ENCODE results near the gene TMEM233. TPM values are rescaled to one million over a fixed set of nuclear protein-coding genes. Genes with fewer than 3 reads are reported as not detected.
A peak's percentile ranks its signal among the peaks of the same experiment; 100 is the strongest.

TMEM233 gene
- 0.06 TPM for polyA plus RNA-seq (2013, experiment 1 of 2)
- 0.06 TPM for polyA plus RNA-seq (2013, experiment 2 of 2)

DNA sequence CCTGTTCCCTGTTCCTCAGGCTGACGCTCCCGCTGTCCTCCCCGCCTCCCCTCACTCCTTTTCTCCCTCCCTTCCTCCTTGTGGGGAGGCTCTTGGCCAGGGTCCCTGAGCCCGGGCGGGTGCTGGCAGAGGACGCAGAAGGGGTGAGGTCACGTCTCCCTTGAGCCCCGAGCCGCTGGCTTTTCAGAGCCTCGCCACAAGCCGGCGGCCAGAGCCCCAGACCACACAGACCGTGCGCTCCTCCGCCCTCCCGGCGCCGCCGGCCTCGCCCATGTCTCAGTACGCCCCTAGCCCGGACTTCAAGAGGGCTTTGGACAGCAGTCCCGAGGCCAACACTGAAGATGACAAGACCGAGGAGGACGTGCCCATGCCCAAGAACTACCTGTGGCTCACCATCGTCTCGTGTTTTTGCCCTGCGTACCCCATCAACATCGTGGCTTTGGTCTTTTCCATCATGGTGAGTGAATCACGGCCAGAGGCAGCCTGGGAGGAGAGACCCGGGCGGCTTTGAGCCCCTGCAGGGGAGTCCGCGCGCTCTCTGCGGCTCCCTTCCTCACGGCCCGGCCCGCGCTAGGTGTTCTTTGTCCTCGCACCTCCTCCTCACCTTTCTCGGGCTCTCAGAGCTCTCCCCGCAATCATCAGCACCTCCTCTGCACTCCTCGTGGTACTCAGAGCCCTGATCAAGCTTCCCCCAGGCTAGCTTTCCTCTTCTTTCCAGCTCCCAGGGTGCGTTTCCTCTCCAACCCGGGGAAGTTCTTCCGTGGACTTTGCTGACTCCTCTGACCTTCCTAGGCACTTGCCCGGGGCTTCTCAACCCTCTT lies at the start of gene TMEM233:
Gene TMEM233 (plus strand): TSS at position 197 of the 821 bp plus-strand sequence. CDS start 75 bp downstream, at position 272.
- H3K56ac ChIP-seq (ENCODE audit: low read length) = peak within 1 kb of the TSS; percentile 72
- H3K4me3 ChIP-seq (ENCODE audit: low read length) = peak within 1 kb of the TSS; percentile 30
- no peak within 1 kb of the TSS for H3K18ac ChIP-seq (ENCODE audit: low read length)
- no peak within 1 kb of the TSS for H2BK15ac ChIP-seq (replicated peaks; ENCODE audit: low read depth)
- H3K79me2 ChIP-seq (ENCODE audit: control insufficient read depth, insufficient read depth, low read length) = no peaks in the 10 kb centered on the region
- H3K4ac ChIP-seq (ENCODE audit: low read depth, low read length) = no peak within 1 kb of the TSS
- H3K4me2 ChIP-seq (ENCODE audit: low read length) = peak within 1 kb of the TSS; percentile 87
- peaks cover 2% of the 10 kb centered on the region for H3K4me1 ChIP-seq (ENCODE audit: control insufficient read depth, low read depth, low read length)
- no peak within 1 kb of the TSS for H4K8ac ChIP-seq (ENCODE audit: low read depth, low read length)
- H3K79me1 ChIP-seq (ENCODE audit: low read length) = no peaks in the 10 kb centered on the region
- WGBS (ENCODE audit: extremely low coverage, insufficient coverage, low lambda C conversion rate) = no CpG with 5 or more reads among the region's 48 CpGs
- peak; percentile 41 for DNase-seq
- no peak within 1 kb of the TSS for H3K27ac ChIP-seq (ENCODE audit: low read depth, low read length)
- no peak within 1 kb of the TSS for H2BK120ac ChIP-seq (ENCODE audit: low read depth, low read length)
- H2BK5ac ChIP-seq (ENCODE audit: low read length) = no peak within 1 kb of the TSS
- H3K27me3 ChIP-seq (ENCODE audit: insufficient read depth, low read length, poor library complexity) = peaks cover 27% of the 10 kb centered on the region
- peak within 1 kb of the TSS; percentile 34 for H3K23ac ChIP-seq (ENCODE audit: low read length)
- H3K9ac ChIP-seq (ENCODE audit: low read length) = peak within 1 kb of the TSS; percentile 35
- H4K5ac ChIP-seq (ENCODE audit: low read length) = no peak within 1 kb of the TSS
- H3K36me3 ChIP-seq (ENCODE audit: control insufficient read depth, insufficient read depth, low read length) = no peaks in the 10 kb centered on the region
- no peak within 1 kb of the TSS for H2AK5ac ChIP-seq (ENCODE audit: low read length)

DNA sequence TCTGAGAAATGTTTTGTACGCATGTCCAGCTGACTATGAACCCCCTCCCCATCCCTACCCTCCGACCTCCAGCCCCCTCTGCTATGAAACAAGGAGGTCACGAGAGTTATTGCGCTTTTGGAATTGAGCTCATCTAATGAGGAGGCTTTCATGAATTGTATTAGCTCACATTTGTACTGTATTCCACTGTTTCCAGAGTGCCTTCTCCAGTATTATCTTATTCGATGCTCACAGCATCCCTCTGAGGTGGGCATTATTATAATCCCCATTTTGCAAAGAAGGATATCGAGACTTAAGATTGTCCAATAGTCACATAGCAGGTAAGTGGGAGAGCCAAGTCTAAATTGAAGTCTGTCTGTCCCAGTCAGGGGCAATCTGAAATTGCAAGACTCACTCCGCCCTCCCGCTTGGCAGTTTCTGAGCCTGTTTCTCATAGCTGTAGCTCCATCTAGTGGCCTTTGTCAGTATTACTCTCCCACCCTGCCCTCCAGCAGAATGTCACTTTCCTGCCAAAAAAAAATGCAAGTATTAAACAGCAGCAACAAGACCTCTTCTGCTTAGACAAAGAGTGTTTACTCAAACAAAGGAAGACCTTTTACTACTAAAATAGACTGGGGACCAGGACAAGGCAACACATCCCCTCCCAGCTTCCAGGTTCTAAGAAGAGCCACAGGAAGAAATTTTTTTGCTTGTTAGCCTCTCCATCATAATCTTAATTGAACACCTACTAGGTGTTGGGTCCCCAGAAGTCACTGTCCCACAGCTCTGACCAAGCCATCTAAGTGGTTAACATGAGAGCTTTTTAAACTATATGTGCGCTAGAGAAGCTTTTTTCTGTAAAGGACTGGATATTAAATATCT lies 48.6 kb upstream of the TMEM233 start:
- Histone ChIP-seq H3K4me1 (ENCODE audit: control insufficient read depth, low read depth, low read length) (no peaks in the 10 kb centered on the region), H4K8ac (ENCODE audit: low read depth, low read length) (no peak overlapping the region), H3K23ac (ENCODE audit: low read length) (no peak overlapping the region), H3K56ac (ENCODE audit: low read length) (no peak overlapping the region), H2AK5ac (ENCODE audit: low read length) (no peak overlapping the region), H3K9ac (ENCODE audit: low read length) (no peak overlapping the region), H2BK15ac (replicated peaks; ENCODE audit: low read depth) (no peak overlapping the region), H3K79me1 (ENCODE audit: low read length) (no peaks in the 10 kb centered on the region), H3K18ac (ENCODE audit: low read length) (no peak overlapping the region), H3K27ac (ENCODE audit: low read depth, low read length) (no peak overlapping the region), H2BK120ac (ENCODE audit: low read depth, low read length) (no peak overlapping the region), H3K4ac (ENCODE audit: low read depth, low read length) (no peak overlapping the region), H3K4me2 (ENCODE audit: low read length) (no peak overlapping the region), H3K4me3 (ENCODE audit: low read length) (no peak overlapping the region), H3K36me3 (ENCODE audit: control insufficient read depth, insufficient read depth, low read length) (no peaks in the 10 kb centered on the region), H2BK5ac (ENCODE audit: low read length) (no peak overlapping the region), H3K27me3 (ENCODE audit: insufficient read depth, low read length, poor library complexity) (no peaks in the 10 kb centered on the region), H4K5ac (ENCODE audit: low read length) (no peak overlapping the region), H3K79me2 (ENCODE audit: control insufficient read depth, insufficient read depth, low read length) (no peaks in the 10 kb centered on the region)
- no CpG with 5 or more reads among the region's 9 CpGs for WGBS (ENCODE audit: extremely low coverage, insufficient coverage, low lambda C conversion rate)
- DNase-seq = peak; percentile 72

DNA sequence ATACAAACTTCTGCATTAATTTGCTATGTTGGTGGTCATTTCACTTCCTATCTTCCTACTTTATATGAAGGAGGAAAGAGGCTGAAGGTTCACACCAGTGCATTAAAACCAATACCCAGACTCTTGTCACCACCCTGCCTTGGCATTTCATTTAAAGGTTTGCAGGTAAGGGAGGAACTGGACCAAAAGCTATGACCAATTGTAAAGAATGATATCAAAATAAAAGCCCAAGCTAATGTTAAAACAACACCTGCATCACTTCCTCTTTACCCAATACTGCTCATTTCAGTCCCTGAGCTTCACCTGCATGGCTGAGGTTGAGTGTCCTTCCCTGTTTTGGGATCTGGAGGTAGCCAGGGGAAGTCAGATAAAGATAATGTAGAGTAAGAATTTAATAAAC lies 47.2 kb upstream of the TMEM233 start:
- Histone ChIP-seq H3K79me2 (ENCODE audit: control insufficient read depth, insufficient read depth, low read length) (no peaks in the 10 kb centered on the region), H3K4ac (ENCODE audit: low read depth, low read length) (no peak overlapping the region), H2AK5ac (ENCODE audit: low read length) (no peak overlapping the region), H3K18ac (ENCODE audit: low read length) (no peak overlapping the region), H2BK15ac (replicated peaks; ENCODE audit: low read depth) (no peak overlapping the region), H3K4me1 (ENCODE audit: control insufficient read depth, low read depth, low read length) (no peaks in the 10 kb centered on the region), H3K56ac (ENCODE audit: low read length) (no peak overlapping the region), H3K9ac (ENCODE audit: low read length) (no peak overlapping the region), H4K5ac (ENCODE audit: low read length) (no peak overlapping the region), H3K79me1 (ENCODE audit: low read length) (no peaks in the 10 kb centered on the region), H3K23ac (ENCODE audit: low read length) (no peak overlapping the region), H2BK120ac (ENCODE audit: low read depth, low read length) (no peak overlapping the region), H3K36me3 (ENCODE audit: control insufficient read depth, insufficient read depth, low read length) (no peaks in the 10 kb centered on the region), H3K4me3 (ENCODE audit: low read length) (no peak overlapping the region), H3K27ac (ENCODE audit: low read depth, low read length) (no peak overlapping the region), H2BK5ac (ENCODE audit: low read length) (no peak overlapping the region), H3K27me3 (ENCODE audit: insufficient read depth, low read length, poor library complexity) (no peaks in the 10 kb centered on the region), H3K4me2 (ENCODE audit: low read length) (no peak overlapping the region), H4K8ac (ENCODE audit: low read depth, low read length) (no peak overlapping the region)
- no peak for DNase-seq

DNA sequence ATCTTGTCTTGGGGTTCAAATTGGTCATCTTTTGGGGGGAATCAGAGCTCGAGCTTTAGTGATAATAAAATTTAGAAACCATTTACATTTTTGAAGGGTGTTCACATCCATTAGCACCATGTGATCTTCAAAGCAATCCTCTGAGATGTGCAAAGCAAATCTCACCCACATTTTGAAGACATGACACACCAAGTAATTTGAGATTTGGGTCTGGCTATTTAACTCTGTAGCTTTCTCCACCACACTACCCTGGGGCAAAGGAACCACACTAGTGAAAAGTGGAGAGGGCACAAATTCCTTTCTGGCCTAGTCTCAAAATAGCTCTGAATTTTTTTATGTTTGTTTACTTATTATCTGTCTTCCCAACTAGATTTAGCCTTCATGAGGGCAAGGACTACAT lies 46.6 kb upstream of the TMEM233 start:
- Histone ChIP-seq H4K5ac (ENCODE audit: low read length) (no peak overlapping the region), H2BK120ac (ENCODE audit: low read depth, low read length) (no peak overlapping the region), H3K56ac (ENCODE audit: low read length) (no peak overlapping the region), H3K4me1 (ENCODE audit: control insufficient read depth, low read depth, low read length) (no peaks in the 10 kb centered on the region), H3K27ac (ENCODE audit: low read depth, low read length) (no peak overlapping the region), H3K4me3 (ENCODE audit: low read length) (no peak overlapping the region), H3K23ac (ENCODE audit: low read length) (no peak overlapping the region), H3K18ac (ENCODE audit: low read length) (no peak overlapping the region), H3K79me1 (ENCODE audit: low read length) (no peaks in the 10 kb centered on the region), H3K4ac (ENCODE audit: low read depth, low read length) (no peak overlapping the region), H2BK15ac (replicated peaks; ENCODE audit: low read depth) (no peak overlapping the region), H3K9ac (ENCODE audit: low read length) (no peak overlapping the region), H2AK5ac (ENCODE audit: low read length) (no peak overlapping the region), H4K8ac (ENCODE audit: low read depth, low read length) (no peak overlapping the region), H3K4me2 (ENCODE audit: low read length) (no peak overlapping the region), H3K36me3 (ENCODE audit: control insufficient read depth, insufficient read depth, low read length) (no peaks in the 10 kb centered on the region), H3K79me2 (ENCODE audit: control insufficient read depth, insufficient read depth, low read length) (no peaks in the 10 kb centered on the region), H3K27me3 (ENCODE audit: insufficient read depth, low read length, poor library complexity) (no peaks in the 10 kb centered on the region), H2BK5ac (ENCODE audit: low read length) (no peak overlapping the region)
- WGBS (ENCODE audit: extremely low coverage, insufficient coverage, low lambda C conversion rate) = no CpG with 5 or more reads among the region's 1 CpG
- DNase-seq = no peak

DNA sequence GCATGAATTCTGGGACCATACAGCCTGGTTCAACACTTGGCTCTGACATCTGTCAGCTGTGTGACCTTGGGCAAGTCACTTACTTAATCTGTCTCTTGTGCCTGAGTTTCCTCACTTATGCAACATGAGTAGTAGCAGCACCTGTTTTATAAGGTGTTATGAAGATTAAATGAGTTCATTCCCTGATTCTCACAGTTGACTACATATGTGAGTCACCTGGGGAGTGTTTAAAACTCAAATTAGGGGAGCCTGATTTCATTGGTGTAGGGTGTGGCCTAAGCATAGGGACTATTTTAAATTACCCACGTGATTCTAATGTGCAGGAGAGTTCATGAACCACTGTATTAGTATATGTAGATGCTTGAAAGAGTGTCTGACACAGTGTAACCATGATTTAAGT lies 36.7 kb upstream of the TMEM233 start:
- Histone ChIP-seq H3K27ac (ENCODE audit: low read depth, low read length) (no peak overlapping the region), H3K56ac (ENCODE audit: low read length) (no peak overlapping the region), H3K4ac (ENCODE audit: low read depth, low read length) (no peak overlapping the region), H3K4me2 (ENCODE audit: low read length) (no peak overlapping the region), H4K8ac (ENCODE audit: low read depth, low read length) (no peak overlapping the region), H4K5ac (ENCODE audit: low read length) (no peak overlapping the region), H3K4me3 (ENCODE audit: low read length) (no peak overlapping the region), H2BK5ac (ENCODE audit: low read length) (no peak overlapping the region), H3K18ac (ENCODE audit: low read length) (no peak overlapping the region), H2BK120ac (ENCODE audit: low read depth, low read length) (no peak overlapping the region), H3K27me3 (ENCODE audit: insufficient read depth, low read length, poor library complexity) (no peaks in the 10 kb centered on the region), H3K23ac (ENCODE audit: low read length) (no peak overlapping the region), H2BK15ac (replicated peaks; ENCODE audit: low read depth) (no peak overlapping the region), H3K36me3 (ENCODE audit: control insufficient read depth, insufficient read depth, low read length) (no peaks in the 10 kb centered on the region), H3K4me1 (ENCODE audit: control insufficient read depth, low read depth, low read length) (no peaks in the 10 kb centered on the region), H2AK5ac (ENCODE audit: low read length) (no peak overlapping the region), H3K9ac (ENCODE audit: low read length) (no peak overlapping the region), H3K79me2 (ENCODE audit: control insufficient read depth, insufficient read depth, low read length) (no peaks in the 10 kb centered on the region), H3K79me1 (ENCODE audit: low read length) (no peaks in the 10 kb centered on the region)
- no peak for DNase-seq
- WGBS (ENCODE audit: extremely low coverage, insufficient coverage, low lambda C conversion rate) = no CpG with 5 or more reads among the region's 1 CpG
